Right lobe of liver (tissue), 6 donors: ENCODE data around the gene PRR14. TPM values are rescaled to one million over a fixed set of nuclear protein-coding genes. Genes with fewer than 3 reads are reported as not detected.

ENCODE experiments used
- ATAC-seq, 4 donors: fragments of 200-7000 bp; cut with Tn5 transposase; one replicate each; pipeline ENCODE4 v1.9.1; 2020; ENCODE audit warnings: mild to moderate bottlenecking in 4 of 4, moderate library complexity in 4 of 4
- DNase-seq, 3 donors: peaks; one replicate each; pipeline ENCODE4 v3.0.0-alpha.2; 2020
- H3K27ac ChIP-seq, 3 donors: fragments of 200-600 bp; one replicate each; pipeline ENCODE4 v1.8.0; 2022
- H3K27me3 ChIP-seq, 2 donors: fragments of 200-600 bp; one replicate each; pipeline ENCODE4 v1.8.0; 2022
- H3K36me3 ChIP-seq, 4 donors: fragments of 200-600 bp; sonication (generic) in 1 of 4; one replicate each; pipeline versions ENCODE4 v1.5.1 to v1.8.0; 2017 to 2022; ENCODE audit warnings: control low read depth in 1 of 4
- H3K4me1 ChIP-seq, 4 donors: fragments of 200-600 bp; sonication (generic) in 1 of 4; one replicate each; pipeline versions ENCODE4 v1.5.1 to v1.8.0; 2017 to 2022; ENCODE audit warnings: control low read depth in 1 of 4
- H3K4me3 ChIP-seq, 3 donors: fragments of 200-600 bp; one replicate each; pipeline ENCODE4 v1.8.0; 2022
- H3K9me3 ChIP-seq, 4 donors: fragments of 200-600 bp; sonication (generic) in 1 of 4; one replicate each; pipeline versions ENCODE4 v1.5.1 to v1.8.0; 2017 to 2022; ENCODE audit warnings: control low read depth in 1 of 4
- POLR2A ChIP-seq: fragments of 450-650 bp; IDR thresholded peaks from one replicate; pipeline ENCODE4 v1.6.1; 2017; ENCODE audit warnings: antibody characterized with exemption, mild to moderate bottlenecking
- WGBS: methylation state at CpG from one replicate; pipeline ENCODE4 v1.1.6; 2018; ENCODE audit warnings: low coverage, low lambda C conversion rate; ENCODE audit not compliant: insufficient coverage; ENCODE audit errors: missing lambda C conversion rate; 5-methylcytosine and 5-hydroxymethylcytosine counted together
- intact Hi-C, 2 donors: fragments of 100-400 bp; cut with DNase I; formaldehyde crosslinking; loops; one replicate each; pipeline versions ENCODE4 v1.11.2 to v1.14.1; 2022
- long read RNA-seq: library from polyadenylated mRNA; unstranded; transcript quantifications from one replicate; pipeline ENCODE4 v2.0.0, GENCODE V29; 2019
- total RNA-seq, 6 experiments: library from RNA; depleted of rRNA in 2 of 6; stranded (reverse); fragments of >200 nt in 2 of 6; fragmentation: NEBNext Ultra II Directional in 3 of 6; extraction: Animal tissue kit (Norgen Biotek cat#: 25700) in 3 of 6; gene quantifications; one replicate each; pipeline versions ENCODE4 v1.1.0 to v1.2.4, GENCODE V29; 2016 to 2023
- TF ChIP-seq, protein P1 (sequence below), 4 donors: fragments of 200-600 bp in 3 of 4; fragments of 450-650 bp in 1 of 4; IDR thresholded peaks; one replicate each; pipeline versions ENCODE4 v1.5.1 to v1.8.0; 2016 to 2022; ENCODE audit warnings: antibody characterized with exemption in 4 of 4, mild to moderate bottlenecking in 2 of 4
- donor health status: DM: no; HTN: yes; CAD: no.
- donor health status: DM: no; HTN: no; CAD: no.
- donor health status: DM: no; HTN: no; CAD: no.
- donor health status: DM: no; HTN: yes; CAD: no.
- donor health status: DM: no; HTN: yes; CAD: no.

PRR14 gene
- total RNA-seq: 10 to 100 TPM; 12.8 to 23.0 (median 17.6) TPM
- long read RNA-seq, partial matches to known transcripts: 1 of 1 reads
- long read RNA-seq, other reads (novel, unspliced or antisense): 0 of 1 reads

DNA sequence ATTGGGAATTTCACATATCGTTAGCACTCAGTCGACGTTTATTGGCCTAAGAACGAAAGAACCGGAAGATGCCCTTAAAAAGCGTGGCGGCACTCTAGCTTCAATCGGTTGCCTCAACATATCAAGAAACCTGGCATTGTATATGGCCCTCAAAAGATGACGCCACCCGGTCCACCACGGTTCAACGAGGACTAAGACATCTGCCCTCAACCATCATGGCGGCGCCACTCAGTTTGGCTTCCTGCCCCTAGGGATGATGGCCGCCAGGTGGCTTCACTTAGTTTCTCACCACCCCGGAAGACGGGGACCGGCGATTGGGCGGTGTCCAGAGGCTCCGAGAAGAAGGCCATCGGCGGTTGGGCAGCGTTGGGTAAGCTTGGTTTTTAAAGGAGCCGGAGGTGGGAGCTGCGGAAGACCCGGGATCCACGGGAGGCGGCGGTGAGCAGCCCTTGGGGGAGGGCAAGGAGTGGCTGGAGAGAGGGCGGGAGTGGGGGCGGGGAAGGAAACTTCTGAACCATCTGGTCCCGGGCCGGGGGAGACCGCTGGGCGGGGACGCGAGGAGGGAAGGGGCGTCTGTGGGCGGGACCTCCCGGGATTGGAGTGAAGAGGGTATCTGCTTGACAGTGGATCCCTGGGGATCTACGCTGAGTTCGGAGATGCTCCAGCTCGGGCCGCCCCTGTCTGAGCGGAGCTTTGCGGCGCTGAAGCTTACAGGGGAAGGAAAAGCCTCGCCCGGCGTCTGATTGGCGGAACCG is at the start of gene PRR14:
Gene PRR14, plus strand, starts transcription at position 592 of the 755 bp plus-strand sequence. CDS start 686 bp downstream, outside the sequence.
- Histone ChIP-seq H3K27ac (peak within 1 kb of the TSS; percentile 85 to 93 (median 89)), H3K27me3 (no peaks in the 10 kb centered on the region), H3K36me3 (peaks cover 0 to 31% (median 12%) of the 10 kb centered on the region in 4 donors), H3K4me3 (peak within 1 kb of the TSS; percentile 77 to 93 (median 80)), H3K9me3 (no peaks in the 10 kb centered on the region), H3K4me1 (no peaks in the 10 kb centered on the region)
- DNase-seq (peak; percentile 99 to 100 (median 99)), ATAC-seq (peak; percentile 84 to 89 (median 87))
- TF ChIP-seq, protein P1, sequence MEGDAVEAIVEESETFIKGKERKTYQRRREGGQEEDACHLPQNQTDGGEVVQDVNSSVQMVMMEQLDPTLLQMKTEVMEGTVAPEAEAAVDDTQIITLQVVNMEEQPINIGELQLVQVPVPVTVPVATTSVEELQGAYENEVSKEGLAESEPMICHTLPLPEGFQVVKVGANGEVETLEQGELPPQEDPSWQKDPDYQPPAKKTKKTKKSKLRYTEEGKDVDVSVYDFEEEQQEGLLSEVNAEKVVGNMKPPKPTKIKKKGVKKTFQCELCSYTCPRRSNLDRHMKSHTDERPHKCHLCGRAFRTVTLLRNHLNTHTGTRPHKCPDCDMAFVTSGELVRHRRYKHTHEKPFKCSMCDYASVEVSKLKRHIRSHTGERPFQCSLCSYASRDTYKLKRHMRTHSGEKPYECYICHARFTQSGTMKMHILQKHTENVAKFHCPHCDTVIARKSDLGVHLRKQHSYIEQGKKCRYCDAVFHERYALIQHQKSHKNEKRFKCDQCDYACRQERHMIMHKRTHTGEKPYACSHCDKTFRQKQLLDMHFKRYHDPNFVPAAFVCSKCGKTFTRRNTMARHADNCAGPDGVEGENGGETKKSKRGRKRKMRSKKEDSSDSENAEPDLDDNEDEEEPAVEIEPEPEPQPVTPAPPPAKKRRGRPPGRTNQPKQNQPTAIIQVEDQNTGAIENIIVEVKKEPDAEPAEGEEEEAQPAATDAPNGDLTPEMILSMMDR (IDR thresholded peaks at IDR 0.05): peak in 3 of 4 donors; percentile 31 to 58 (median 31)
- peak; percentile 28 for TF ChIP-seq POLR2A
- WGBS: 3% methylated on average over 27 of the region's 53 CpGs
- intact Hi-C loops: no loop called here

DNA sequence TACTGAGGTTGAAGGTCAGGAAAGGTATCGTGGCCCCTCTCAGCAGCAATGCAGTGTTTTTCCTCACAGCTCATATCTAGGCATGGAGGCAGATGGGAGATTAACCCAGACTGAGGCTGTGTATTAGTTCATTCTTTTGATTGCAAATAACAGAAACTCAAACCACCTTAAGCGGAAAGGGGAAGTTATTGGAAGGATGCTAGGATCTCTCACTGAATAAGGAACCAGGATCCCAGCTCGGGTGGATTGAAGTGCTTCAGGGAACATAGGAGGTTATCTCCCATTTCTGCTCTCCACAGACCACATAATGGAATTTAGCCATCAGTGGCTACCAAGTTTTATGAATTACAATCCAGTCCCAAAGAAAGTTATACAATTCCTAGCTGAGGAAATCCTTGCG is 48.8 kb upstream of the PRR14 start:
- ATAC-seq: no peak
- WGBS: 50% methylated on average over 3 of the region's 4 CpGs
- DNase-seq: no peak
- no peak for TF ChIP-seq POLR2A
- TF ChIP-seq, protein P1 (IDR thresholded peaks at IDR 0.05): no peak
- H3K27ac ChIP-seq: no peak overlapping the region
- H3K36me3 ChIP-seq: peaks cover 0 to 8% (median 5%) of the 10 kb centered on the region in 4 donors
- no peaks in the 10 kb centered on the region for H3K9me3 ChIP-seq
- intact Hi-C loops: no loop called here
- H3K27me3 ChIP-seq: no peaks in the 10 kb centered on the region
- no peak overlapping the region for H3K4me3 ChIP-seq
- peaks cover 0 to 28% (median 14%) of the 10 kb centered on the region in 4 donors for H3K4me1 ChIP-seq

DNA sequence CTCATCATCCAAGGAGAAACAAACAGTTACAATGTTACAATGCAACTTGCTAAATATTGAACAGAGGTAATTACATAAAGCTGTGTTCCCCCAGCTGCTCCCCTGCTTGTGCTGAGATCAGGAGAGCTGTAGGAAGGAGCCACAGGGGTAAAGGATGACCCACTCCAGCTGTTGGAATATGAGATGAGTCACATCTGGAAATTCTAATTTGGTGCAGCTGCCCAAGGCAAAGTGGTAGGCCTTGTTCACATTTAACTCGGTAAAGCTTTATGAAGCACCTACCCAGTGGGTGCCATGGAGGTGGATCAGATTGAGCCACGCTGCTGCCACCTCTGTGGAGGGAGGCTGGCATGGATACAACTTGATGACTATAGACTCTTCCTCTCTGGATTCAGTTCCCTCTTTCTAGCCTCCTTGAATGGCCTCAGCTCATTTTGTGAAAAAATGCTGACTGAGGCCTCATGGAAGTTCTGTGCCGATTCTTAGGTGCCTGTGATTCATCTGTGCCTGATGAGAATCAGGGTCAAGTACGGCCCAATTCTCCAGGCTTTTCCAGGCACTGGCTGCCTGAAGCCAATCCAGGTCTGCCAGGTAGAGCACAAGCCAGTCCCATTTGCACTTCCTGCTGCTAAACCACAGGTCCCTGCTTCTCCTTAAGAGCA is 48.0 kb upstream of the PRR14 start:
- Histone ChIP-seq H3K4me1 (peaks cover 0 to 28% (median 14%) of the 10 kb centered on the region in 4 donors), H3K27me3 (no peaks in the 10 kb centered on the region), H3K4me3 (no peak overlapping the region), H3K36me3 (peaks cover 0 to 14% (median 6%) of the 10 kb centered on the region in 4 donors), H3K9me3 (no peaks in the 10 kb centered on the region), H3K27ac (peak overlapping the region in 2 of 3 donors; percentile 88 to 99)
- intact Hi-C loops: no loop called here
- TF ChIP-seq, protein P1 (IDR thresholded peaks at IDR 0.05): no peak
- no peak for TF ChIP-seq POLR2A
- no peak for DNase-seq
- no peak for ATAC-seq
- WGBS: no CpG with 5 or more reads among the region's 4 CpGs

DNA sequence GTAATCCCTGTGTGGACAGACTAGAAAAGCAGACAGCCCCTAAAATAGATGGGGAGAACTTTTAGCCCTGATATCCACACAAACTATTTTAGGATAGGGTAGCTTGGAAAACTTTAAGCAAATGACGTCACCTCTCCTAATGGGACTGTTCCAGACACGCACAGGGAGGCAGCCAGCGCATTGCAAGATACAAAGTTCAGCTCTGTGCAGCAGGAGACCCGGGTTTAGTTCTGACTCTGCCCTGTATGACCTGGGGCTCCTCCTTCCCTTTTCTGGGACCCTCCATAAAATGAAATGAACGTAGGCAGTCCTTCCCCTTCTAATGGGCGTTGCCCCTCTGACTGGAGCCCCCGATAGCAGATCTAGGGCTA is 46.8 kb upstream of the PRR14 start:
- Histone ChIP-seq H3K4me1 (peaks cover 0 to 34% (median 15%) of the 10 kb centered on the region in 4 donors), H3K4me3 (peak overlapping the region in 2 of 3 donors; percentile 21 to 40), H3K27ac (peak overlapping the region; percentile 26 to 99 (median 88)), H3K27me3 (no peaks in the 10 kb centered on the region), H3K9me3 (no peaks in the 10 kb centered on the region), H3K36me3 (peaks cover 0 to 18% (median 8%) of the 10 kb centered on the region in 4 donors)
- 3% methylated on average over 6 of the region's 7 CpGs for WGBS
- intact Hi-C loops: no loop called here
- ATAC-seq: peak; percentile 83 to 92 (median 90)
- DNase-seq: peak; percentile 61 to 85 (median 80)
- no peak for TF ChIP-seq POLR2A
- TF ChIP-seq, protein P1 (IDR thresholded peaks at IDR 0.05): no peak
